Naive thymus-derived CD4-positive, alpha-beta T cell (primary cell): ENCODE data around the gene FAM168B. TPM values are rescaled to one million over a fixed set of nuclear protein-coding genes. Genes with fewer than 3 reads are reported as not detected.

Experiments used
- ATAC-seq: fragments of 150-1000 bp; cut with Tn5 transposase; 2 replicates; pipeline ENCODE4 v1.10.0; 2021; ENCODE audit warnings: mild to moderate bottlenecking, moderate library complexity
- CTCF ChIA-PET: fragments of 350-600 bp; sonication (Branson Sonifier 250); formaldehyde crosslinking; loops from one replicate; lab custom pipeline; 2021; ENCODE audit warnings: antibody characterized with exemption; lab: Charles Lee
- POLR2A ChIA-PET: fragments of 350-600 bp; sonication (Branson Sonifier 250); formaldehyde crosslinking; loops from one replicate; lab custom pipeline; 2021; ENCODE audit warnings: antibody characterized with exemption, inconsistent platforms; lab: Charles Lee
- DNase-seq, 9 donors: peaks; one replicate each; pipeline versions ENCODE4 v3.0.0 to v3.0.0-alpha.2; 2020 to 2022; ENCODE audit warnings: mixed read lengths in 1 of 9
- H3K27ac ChIP-seq: one replicate; pipeline ENCODE4 v1.7.0; 2013; ENCODE audit warnings: mild to moderate bottlenecking, low read depth, low read length, moderate library complexity
- H3K27me3 ChIP-seq, 2 donors: one replicate each; pipeline ENCODE4 v1.7.0; 2013; ENCODE audit warnings: low read length in 2 of 2, mild to moderate bottlenecking in 2 of 2, moderate library complexity in 2 of 2; ENCODE audit not compliant: control insufficient read depth in 2 of 2, insufficient read depth in 2 of 2
- H3K36me3 ChIP-seq, 3 experiments: 1 replicate in 2 of 3; 2 replicates in 1 of 3; pipeline ENCODE4 v1.7.0; 2013; ENCODE audit warnings: low read length in 3 of 3, mild to moderate bottlenecking in 3 of 3, moderate library complexity in 1 of 3; ENCODE audit not compliant: insufficient read depth in 3 of 3, control insufficient read depth in 2 of 3
- H3K4me1 ChIP-seq, 2 donors: one replicate each; pipeline ENCODE4 v1.7.0; 2013; ENCODE audit warnings: low read length in 2 of 2, mild to moderate bottlenecking in 2 of 2, moderate library complexity in 1 of 2; ENCODE audit not compliant: control insufficient read depth in 2 of 2, insufficient read depth in 2 of 2
- H3K4me3 ChIP-seq: 2 replicates; pipeline ENCODE4 v1.7.0; 2013; ENCODE audit warnings: mild to moderate bottlenecking, low read length
- H3K9me3 ChIP-seq, 3 experiments: 1 replicate in 2 of 3; 2 replicates in 1 of 3; pipeline ENCODE4 v1.7.0; 2013; ENCODE audit warnings: low read length in 3 of 3; ENCODE audit not compliant: control insufficient read depth in 2 of 3
- H3K27ac Mint-ChIP-seq, 9 donors: one replicate each; pipeline ENCODE4 v1.8.0; 2020 to 2022; ENCODE audit warnings: mixed read lengths in 9 of 9, mild to moderate bottlenecking in 8 of 9, moderate library complexity in 5 of 9, inconsistent platforms in 2 of 9
- H3K27me3 Mint-ChIP-seq, 5 donors: one replicate each; pipeline ENCODE4 v1.8.0; 2021 to 2022; ENCODE audit warnings: mixed read lengths in 5 of 5, mild to moderate bottlenecking in 1 of 5
- H3K36me3 Mint-ChIP-seq, 5 donors: one replicate each; pipeline ENCODE4 v1.8.0; 2020 to 2022; ENCODE audit warnings: mixed read lengths in 5 of 5, mild to moderate bottlenecking in 3 of 5, inconsistent platforms in 1 of 5
- H3K4me1 Mint-ChIP-seq, 7 donors: one replicate each; pipeline ENCODE4 v1.8.0; 2020 to 2022; ENCODE audit warnings: mixed read lengths in 7 of 7, mild to moderate bottlenecking in 3 of 7, inconsistent platforms in 1 of 7
- H3K4me3 Mint-ChIP-seq, 10 donors: one replicate each; pipeline ENCODE4 v1.8.0; 2020 to 2022; ENCODE audit warnings: mild to moderate bottlenecking in 10 of 10, mixed read lengths in 10 of 10, moderate library complexity in 6 of 10, inconsistent platforms in 2 of 10
- H3K9me3 Mint-ChIP-seq, 11 donors: one replicate each; pipeline ENCODE4 v1.8.0; 2020 to 2022; ENCODE audit warnings: mixed read lengths in 11 of 11, mild to moderate bottlenecking in 4 of 11, inconsistent platforms in 1 of 11, moderate library complexity in 1 of 11
- intact Hi-C, 2 donors: fragments of 100-400 bp; cut with micrococcal nuclease; formaldehyde crosslinking; loops; one replicate each; pipeline ENCODE4 v1.15.1; 2023
- polyA plus RNA-seq, 2 donors: library from polyadenylated mRNA; unstranded; fragments of 300-500 nt; fragmentation: Illumina TruSeq; gene quantifications; one replicate each; pipeline ENCODE4 v1.2.3, GENCODE V29; 2021
- total RNA-seq, 6 experiments: library from RNA in 5 of 6; stranded (reverse) in 5 of 6; gene quantifications; 1 replicate in 5 of 6; 2 replicates in 1 of 6; pipeline ENCODE4 v1.2.3 and lab custom pipeline; 2021 to 2026

Gene FAM168B
- total and polyA plus RNA-seq, 7 experiments from 2014 or later, result 36.3 to 82.9 (median 52.7) TPM

- intact Hi-C loops, result no loop called here
- Mint-ChIP-seq H3K4me3 (no peak overlapping the region), H3K27me3 (no peaks in the 10 kb centered on the region), H3K27ac (peak overlapping the region in 5 of 9 donors; percentile 22 to 77 (median 51)), H3K9me3 (no peaks in the 10 kb centered on the region), H3K4me1 (peaks cover 18 to 55% (median 48%) of the 10 kb centered on the region in 7 donors), H3K36me3 (peaks cover 4 to 52% (median 21%) of the 10 kb centered on the region in 5 donors)
- ATAC-seq, result no peak
- Histone ChIP-seq H3K4me1 (peaks cover 0 to 4% of the 10 kb centered on the region in 2 donors), H3K9me3 (no peaks in the 10 kb centered on the region), H3K36me3 (peaks cover 0 to 60% (median 0%) of the 10 kb centered on the region in 3 experiments), H3K27me3 (no peaks in the 10 kb centered on the region), H3K27ac (no peak overlapping the region), H3K4me3 (no peak overlapping the region)
- POLR2A ChIA-PET, result no interaction called here
- CTCF ChIA-PET, result interaction anchor here (0.7 kb wide), 1 partner anchor 246 kb away, joined by 3 read pairs; no protein-coding TSS in a partner anchor
- DNase-seq, result no peak
These were observed 25.7 kb downstream of the FAM168B start for GRCh38 chr2:131067465-131068125.

GRCh38 chr2:131064589-131065512 is 28.4 kb downstream of the FAM168B start:
- H3K9me3 ChIP-seq, result no peaks in the 10 kb centered on the region
- no peak overlapping the region for H3K27ac ChIP-seq
- H3K27ac Mint-ChIP-seq, result peak overlapping the region in 4 of 9 donors; percentile 5 to 87 (median 16)
- H3K27me3 Mint-ChIP-seq, result no peaks in the 10 kb centered on the region
- DNase-seq (no peak), ATAC-seq (no peak)
- no peaks in the 10 kb centered on the region for H3K9me3 Mint-ChIP-seq
- H3K4me3 ChIP-seq, result no peak overlapping the region
- ChIA-PET CTCF (interaction anchor here (0.5 kb wide), 1 partner anchor 15 kb away, joined by 3 read pairs; no protein-coding TSS in a partner anchor), POLR2A (no interaction called here)
- no peaks in the 10 kb centered on the region for H3K27me3 ChIP-seq
- peaks cover 0 to 47% (median 0%) of the 10 kb centered on the region in 3 experiments for H3K36me3 ChIP-seq
- H3K4me1 ChIP-seq, result no peaks in the 10 kb centered on the region
- H3K4me3 Mint-ChIP-seq, result no peak overlapping the region
- intact Hi-C loops, result no loop called here
- H3K4me1 Mint-ChIP-seq, result peaks cover 22 to 58% (median 49%) of the 10 kb centered on the region in 7 donors
- H3K36me3 Mint-ChIP-seq, result peaks cover 5 to 48% (median 18%) of the 10 kb centered on the region in 5 donors

GRCh38 chr2:131063501-131064283 is 29.6 kb downstream of the FAM168B start:
- ChIA-PET CTCF (no interaction called here), POLR2A (no interaction called here)
- Histone ChIP-seq H3K27me3 (no peaks in the 10 kb centered on the region), H3K4me3 (no peak overlapping the region), H3K36me3 (peaks cover 0 to 47% (median 0%) of the 10 kb centered on the region in 3 experiments), H3K27ac (no peak overlapping the region), H3K4me1 (no peaks in the 10 kb centered on the region), H3K9me3 (no peaks in the 10 kb centered on the region)
- H3K4me1 Mint-ChIP-seq, result peaks cover 22 to 61% (median 53%) of the 10 kb centered on the region in 7 donors
- H3K9me3 Mint-ChIP-seq, result no peaks in the 10 kb centered on the region
- intact Hi-C loops, result no loop called here
- ATAC-seq, result no peak
- DNase-seq, result no peak
- H3K4me3 Mint-ChIP-seq, result no peak overlapping the region
- H3K27ac Mint-ChIP-seq, result peak overlapping the region in 3 of 9 donors; percentile 27 to 73 (median 41)
- H3K27me3 Mint-ChIP-seq, result no peaks in the 10 kb centered on the region
- peaks cover 9 to 48% (median 22%) of the 10 kb centered on the region in 5 donors for H3K36me3 Mint-ChIP-seq

- CTCF ChIA-PET, result interaction anchor here (0.8 kb wide), 1 partner anchor 18 kb away, joined by 3 read pairs; no protein-coding TSS in a partner anchor
These were observed 34.3 kb downstream of the FAM168B start for GRCh38 chr2:131058920-131059319.

GRCh38 chr2:131058214-131058843 is 34.9 kb downstream of the FAM168B start:
- H3K4me1 Mint-ChIP-seq, result peaks cover 9 to 46% (median 39%) of the 10 kb centered on the region in 7 donors
- no peaks in the 10 kb centered on the region for H3K9me3 ChIP-seq
- no peak overlapping the region for H3K4me3 Mint-ChIP-seq
- ChIA-PET POLR2A (no interaction called here), CTCF (interaction anchor here (0.8 kb wide), 1 partner anchor 17 kb away, joined by 3 read pairs; no protein-coding TSS in a partner anchor)
- no peak overlapping the region for H3K4me3 ChIP-seq
- H3K4me1 ChIP-seq, result no peaks in the 10 kb centered on the region
- no peaks in the 10 kb centered on the region for H3K27me3 Mint-ChIP-seq
- ATAC-seq, result no peak
- intact Hi-C loops, result no loop called here
- no peak overlapping the region for H3K27ac ChIP-seq
- peaks cover 0 to 46% (median 0%) of the 10 kb centered on the region in 3 experiments for H3K36me3 ChIP-seq
- H3K27me3 ChIP-seq, result no peaks in the 10 kb centered on the region
- no peaks in the 10 kb centered on the region for H3K9me3 Mint-ChIP-seq
- peak overlapping the region in 3 of 9 donors; percentile 61 for H3K27ac Mint-ChIP-seq
- DNase-seq, result no peak
- H3K36me3 Mint-ChIP-seq, result peaks cover 0 to 46% (median 17%) of the 10 kb centered on the region in 5 donors

More at GRCh38 chr2:131058920-131059319, 34.3 kb downstream of the FAM168B start:
- peaks cover 0 to 46% (median 17%) of the 10 kb centered on the region in 5 donors for H3K36me3 Mint-ChIP-seq
- H3K4me3 ChIP-seq, result no peak overlapping the region
- H3K27ac Mint-ChIP-seq, result peak overlapping the region in 1 of 9 donors; percentile 44
- H3K4me1 ChIP-seq, result no peaks in the 10 kb centered on the region
- H3K27ac ChIP-seq, result no peak overlapping the region
- H3K9me3 Mint-ChIP-seq, result no peaks in the 10 kb centered on the region
- ATAC-seq, result no peak
- no peaks in the 10 kb centered on the region for H3K9me3 ChIP-seq
- no peak overlapping the region for H3K4me3 Mint-ChIP-seq
- no peaks in the 10 kb centered on the region for H3K27me3 Mint-ChIP-seq
- no peaks in the 10 kb centered on the region for H3K27me3 ChIP-seq
- DNase-seq, result no peak
- peaks cover 11 to 49% (median 41%) of the 10 kb centered on the region in 7 donors for H3K4me1 Mint-ChIP-seq
- POLR2A ChIA-PET, result no interaction called here
- intact Hi-C loops, result no loop called here
- peaks cover 0 to 43% (median 0%) of the 10 kb centered on the region in 3 experiments for H3K36me3 ChIP-seq
